Astrocyte (in vitro differentiated cells and primary cell): ENCODE results near the gene TLR2. TPM values are rescaled to one million over a fixed set of nuclear protein-coding genes. Genes with fewer than 3 reads are reported as not detected.

Experiments
- DNase-seq: peaks from one replicate; pipeline ENCODE4 v3.0.0-alpha.2; 2010; ENCODE audit warnings: low read depth
- FAIRE-seq: peaks from 2 replicates; lab custom pipeline; 2011; peaks lifted over from hg19 to GRCh38; lab: Jason Lieb, UNC
- H2AFZ ChIP-seq: 2 replicates; pipeline ENCODE4 v1.6.0; 2012; ENCODE audit warnings: low read depth, low read length, inconsistent platforms
- H3K27ac ChIP-seq: 2 replicates; pipeline ENCODE4 v1.5.1; 2011; ENCODE audit warnings: low read depth, low read length, inconsistent platforms
- H3K27me3 ChIP-seq: 2 replicates; pipeline ENCODE4 v1.6.0; 2011; ENCODE audit warnings: low read length, inconsistent platforms; ENCODE audit not compliant: insufficient read depth
- H3K36me3 ChIP-seq: 2 replicates; pipeline ENCODE4 v1.5.1; 2011; ENCODE audit warnings: low read length, inconsistent platforms; ENCODE audit not compliant: insufficient read depth
- H3K4me1 ChIP-seq: 2 replicates; pipeline ENCODE4 v1.5.1; 2011; ENCODE audit warnings: low read length, inconsistent platforms; ENCODE audit not compliant: insufficient read depth
- H3K4me2 ChIP-seq: 2 replicates; pipeline ENCODE4 v1.6.0; 2012; ENCODE audit warnings: low read length, inconsistent platforms
- H3K4me3 ChIP-seq: 2 replicates; pipeline ENCODE4 v1.5.1; 2011; ENCODE audit warnings: low read depth, mild to moderate bottlenecking, low read length, inconsistent platforms; ENCODE audit not compliant: insufficient read depth
- H3K79me2 ChIP-seq: 2 replicates; pipeline ENCODE4 v1.6.0; 2012; ENCODE audit warnings: mild to moderate bottlenecking, low read length, inconsistent platforms; ENCODE audit not compliant: insufficient read depth
- H3K9ac ChIP-seq: 2 replicates; pipeline ENCODE4 v1.6.0; 2012; ENCODE audit warnings: mild to moderate bottlenecking, low read length, inconsistent platforms
- H3K9me3 ChIP-seq: 2 replicates; pipeline ENCODE4 v1.5.1; 2012; ENCODE audit warnings: low read depth, mild to moderate bottlenecking, low read length, inconsistent platforms; ENCODE audit not compliant: insufficient read depth
- H4K20me1 ChIP-seq: 2 replicates; pipeline ENCODE4 v1.6.0; 2012; ENCODE audit warnings: low read length, inconsistent platforms; ENCODE audit not compliant: insufficient read depth
- H3K27ac Mint-ChIP-seq: one replicate; pipeline ENCODE4 v1.8.0; 2021; ENCODE audit warnings: mild to moderate bottlenecking, mixed read lengths; ENCODE audit not compliant: unreplicated experiment
- H3K27me3 Mint-ChIP-seq: one replicate; pipeline ENCODE4 v1.8.0; 2021; ENCODE audit warnings: low read depth, mixed read lengths; ENCODE audit not compliant: unreplicated experiment
- H3K36me3 Mint-ChIP-seq: one replicate; pipeline ENCODE4 v1.8.0; 2021; ENCODE audit warnings: low read depth, mixed read lengths; ENCODE audit not compliant: unreplicated experiment
- H3K4me1 Mint-ChIP-seq: one replicate; pipeline ENCODE4 v1.8.0; 2021; ENCODE audit warnings: low read depth, mixed read lengths; ENCODE audit not compliant: unreplicated experiment
- H3K4me3 Mint-ChIP-seq: one replicate; pipeline ENCODE4 v1.8.0; 2021; ENCODE audit warnings: mild to moderate bottlenecking, moderate library complexity, mixed read lengths; ENCODE audit not compliant: unreplicated experiment
- H3K9me3 Mint-ChIP-seq: one replicate; pipeline ENCODE4 v1.8.0; 2021; ENCODE audit warnings: mild to moderate bottlenecking, mixed read lengths; ENCODE audit not compliant: unreplicated experiment
- EZH2 ChIP-seq: IDR thresholded peaks from 2 replicates; pipeline ENCODE4 v1.6.1; 2012; ENCODE audit warnings: mild to moderate bottlenecking, low read length, inconsistent platforms; ENCODE audit not compliant: insufficient read depth
- total RNA-seq: library from RNA; stranded (reverse); gene quantifications from 2 replicates; pipeline ENCODE4 v1.2.1, GENCODE V29; 2021
- TF ChIP-seq, protein P1 (sequence below): IDR thresholded peaks from 2 replicates; pipeline ENCODE4 v1.5.1; 2011; ENCODE audit warnings: low read depth, mild to moderate bottlenecking, inconsistent platforms, low read length, moderate library complexity; ENCODE audit not compliant: insufficient read depth

Gene TLR2
- total RNA-seq, 1 donor from 2014 or later = 0.79 TPM

DNA sequence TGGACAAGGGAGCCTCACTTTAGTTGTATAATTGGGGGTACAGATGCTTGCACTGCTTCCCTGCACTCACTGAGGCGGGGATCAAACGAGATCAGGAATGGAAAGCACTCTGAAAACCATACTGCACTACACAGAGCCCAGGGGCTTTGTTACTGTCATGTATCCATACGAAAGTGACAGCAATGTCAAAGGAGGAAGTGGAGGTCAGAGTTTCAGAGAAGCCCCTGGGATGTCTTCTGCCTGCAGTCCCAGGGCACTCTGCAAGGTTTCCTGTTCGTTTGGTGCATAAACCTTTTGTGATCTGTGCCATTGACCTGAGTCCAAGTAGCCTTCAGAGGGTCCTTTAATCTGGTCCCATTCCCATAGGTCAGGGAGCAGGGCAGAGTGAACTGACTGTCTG is 44.6 kb downstream of the TLR2 start:
- Mint-ChIP-seq H3K9me3 (no peaks in the 10 kb centered on the region), H3K4me1 (peaks cover 3% of the 10 kb centered on the region), H3K4me3 (no peak overlapping the region), H3K27me3 (peaks cover 4% of the 10 kb centered on the region), H3K36me3 (peaks cover 2% of the 10 kb centered on the region), H3K27ac (no peak overlapping the region)
- Histone ChIP-seq H3K4me2 (no peak overlapping the region), H3K9me3 (no peaks in the 10 kb centered on the region), H3K4me1 (no peaks in the 10 kb centered on the region), H4K20me1 (no peaks in the 10 kb centered on the region), H3K27me3 (no peaks in the 10 kb centered on the region), H3K27ac (no peak overlapping the region), H3K36me3 (no peaks in the 10 kb centered on the region), H2AFZ (no peak overlapping the region), H3K4me3 (no peak overlapping the region), H3K79me2 (no peaks in the 10 kb centered on the region), H3K9ac (no peak overlapping the region)
- no peak for TF ChIP-seq EZH2
- TF ChIP-seq, protein P1, sequence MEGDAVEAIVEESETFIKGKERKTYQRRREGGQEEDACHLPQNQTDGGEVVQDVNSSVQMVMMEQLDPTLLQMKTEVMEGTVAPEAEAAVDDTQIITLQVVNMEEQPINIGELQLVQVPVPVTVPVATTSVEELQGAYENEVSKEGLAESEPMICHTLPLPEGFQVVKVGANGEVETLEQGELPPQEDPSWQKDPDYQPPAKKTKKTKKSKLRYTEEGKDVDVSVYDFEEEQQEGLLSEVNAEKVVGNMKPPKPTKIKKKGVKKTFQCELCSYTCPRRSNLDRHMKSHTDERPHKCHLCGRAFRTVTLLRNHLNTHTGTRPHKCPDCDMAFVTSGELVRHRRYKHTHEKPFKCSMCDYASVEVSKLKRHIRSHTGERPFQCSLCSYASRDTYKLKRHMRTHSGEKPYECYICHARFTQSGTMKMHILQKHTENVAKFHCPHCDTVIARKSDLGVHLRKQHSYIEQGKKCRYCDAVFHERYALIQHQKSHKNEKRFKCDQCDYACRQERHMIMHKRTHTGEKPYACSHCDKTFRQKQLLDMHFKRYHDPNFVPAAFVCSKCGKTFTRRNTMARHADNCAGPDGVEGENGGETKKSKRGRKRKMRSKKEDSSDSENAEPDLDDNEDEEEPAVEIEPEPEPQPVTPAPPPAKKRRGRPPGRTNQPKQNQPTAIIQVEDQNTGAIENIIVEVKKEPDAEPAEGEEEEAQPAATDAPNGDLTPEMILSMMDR = no peak
- FAIRE-seq (no peak), DNase-seq (no peak)

DNA sequence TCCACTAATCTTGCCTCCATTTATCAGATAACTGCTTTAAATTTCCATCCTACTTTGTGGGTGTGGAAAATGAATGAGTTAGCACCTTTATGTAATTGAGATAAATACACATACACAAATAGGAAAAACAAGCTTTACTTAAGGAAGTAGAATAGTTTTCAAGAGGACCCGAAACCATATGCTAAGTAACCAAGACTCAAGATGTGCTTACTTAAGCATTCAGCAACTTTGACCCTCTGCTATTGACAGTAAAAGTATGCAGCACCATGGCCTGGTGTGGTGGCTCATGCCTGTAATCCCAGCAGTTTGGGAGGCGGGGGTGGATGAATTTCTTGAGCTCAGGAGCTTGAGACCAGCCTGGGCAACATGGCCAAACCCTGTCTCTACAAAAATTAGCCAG is 45.8 kb downstream of the TLR2 start:
- Mint-ChIP-seq H3K27me3 (peaks cover 4% of the 10 kb centered on the region), H3K36me3 (peaks cover 2% of the 10 kb centered on the region), H3K9me3 (no peaks in the 10 kb centered on the region), H3K27ac (no peak overlapping the region), H3K4me3 (no peak overlapping the region), H3K4me1 (peaks cover 3% of the 10 kb centered on the region)
- Histone ChIP-seq H2AFZ (no peak overlapping the region), H3K4me3 (no peak overlapping the region), H3K4me1 (no peaks in the 10 kb centered on the region), H3K9me3 (no peaks in the 10 kb centered on the region), H3K36me3 (no peaks in the 10 kb centered on the region), H3K79me2 (no peaks in the 10 kb centered on the region), H3K9ac (no peak overlapping the region), H4K20me1 (no peaks in the 10 kb centered on the region), H3K4me2 (no peak overlapping the region), H3K27ac (no peak overlapping the region), H3K27me3 (no peaks in the 10 kb centered on the region)
- TF ChIP-seq, protein P1 = no peak
- TF ChIP-seq EZH2 = no peak
- DNase-seq = no peak
- FAIRE-seq = no peak

DNA sequence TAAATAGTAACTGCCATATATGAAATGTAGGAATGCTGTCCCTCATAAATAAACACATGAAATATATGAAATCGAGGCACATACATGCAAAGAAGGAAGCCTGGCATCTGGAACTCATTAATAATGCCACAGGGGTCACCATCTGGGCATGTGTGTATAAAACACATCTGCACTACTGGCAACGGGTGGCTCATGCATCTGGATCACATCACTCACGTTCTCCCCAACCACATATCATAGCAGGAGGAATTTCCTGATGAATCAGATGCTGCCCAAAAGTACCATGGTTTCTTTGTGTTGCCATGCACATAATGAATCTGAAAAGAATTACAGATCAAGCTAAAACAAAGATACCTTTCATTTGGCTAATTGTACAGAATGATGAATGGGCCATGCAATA is 47.2 kb downstream of the TLR2 start:
- H3K27me3 ChIP-seq = no peaks in the 10 kb centered on the region
- H3K4me1 ChIP-seq = no peaks in the 10 kb centered on the region
- no peaks in the 10 kb centered on the region for H3K9me3 ChIP-seq
- Mint-ChIP-seq H3K9me3 (no peaks in the 10 kb centered on the region), H3K27me3 (peaks cover 4% of the 10 kb centered on the region), H3K27ac (peak overlapping the region; percentile 30), H3K4me3 (no peak overlapping the region), H3K36me3 (no peaks in the 10 kb centered on the region), H3K4me1 (peaks cover 6% of the 10 kb centered on the region)
- H4K20me1 ChIP-seq = no peaks in the 10 kb centered on the region
- FAIRE-seq (no peak), DNase-seq (peak; percentile 68)
- H3K27ac ChIP-seq = peak overlapping the region; percentile 15
- TF ChIP-seq EZH2 = no peak
- TF ChIP-seq, protein P1 = no peak
- no peaks in the 10 kb centered on the region for H3K79me2 ChIP-seq
- peak overlapping the region; percentile 14 for H3K4me2 ChIP-seq
- no peak overlapping the region for H2AFZ ChIP-seq
- H3K36me3 ChIP-seq = no peaks in the 10 kb centered on the region
- H3K9ac ChIP-seq = no peak overlapping the region
- no peak overlapping the region for H3K4me3 ChIP-seq
